Neural progenitor cell (in vitro differentiated cells): ENCODE data around the gene KCTD2. TPM values are rescaled to one million over a fixed set of nuclear protein-coding genes. Genes with fewer than 3 reads are reported as not detected.
"Not testable (repeated sequence)": the region's sequence is repeated elsewhere in the genome, so short reads cannot be mapped to it uniquely, and the experiment has no call there.

Experiments
- DNase-seq: peaks from one replicate; pipeline ENCODE4 v3.0.0-alpha.2; 2016; ENCODE audit warnings: low spot score
- H2AFZ ChIP-seq: fragments of 200-600 bp; sonication (generic); replicated peaks from 2 replicates; pipeline ENCODE4 v1.6.1; 2016; ENCODE audit warnings: antibody characterized with exemption
- H3F3A ChIP-seq: fragments of 200-600 bp; sonication (generic); 2 replicates; pipeline ENCODE4 v1.6.1; 2016; ENCODE audit warnings: antibody characterized with exemption, low read depth
- H3K27ac ChIP-seq: fragments of 200-600 bp; sonication (generic); 2 replicates; pipeline ENCODE4 v1.5.1; 2016; ENCODE audit warnings: mild to moderate bottlenecking
- H3K27me3 ChIP-seq: fragments of 200-600 bp; sonication (generic); 2 replicates; pipeline ENCODE4 v1.6.1; 2016; ENCODE audit warnings: mild to moderate bottlenecking, moderate library complexity
- H3K36me3 ChIP-seq: fragments of 200-600 bp; sonication (generic); 2 replicates; pipeline ENCODE4 v1.5.1; 2016
- H3K4me1 ChIP-seq: fragments of 200-600 bp; sonication (generic); 2 replicates; pipeline ENCODE4 v1.6.1; 2016; ENCODE audit warnings: mixed run types
- H3K4me2 ChIP-seq: fragments of 200-600 bp; sonication (generic); 2 replicates; pipeline ENCODE4 v1.6.1; 2016
- H3K4me3 ChIP-seq: fragments of 200-600 bp; sonication (generic); 2 replicates; pipeline ENCODE4 v1.5.1; 2016
- H3K79me2 ChIP-seq: fragments of 200-600 bp; sonication (generic); 2 replicates; pipeline ENCODE4 v1.6.1; 2016; ENCODE audit warnings: low read depth
- H3K9ac ChIP-seq: fragments of 200-600 bp; sonication (generic); 2 replicates; pipeline ENCODE4 v1.6.1; 2016
- H3K9me3 ChIP-seq: fragments of 200-600 bp; sonication (generic); 2 replicates; pipeline ENCODE4 v1.5.1; 2016; ENCODE audit warnings: low read depth
- H4K20me1 ChIP-seq: fragments of 200-600 bp; sonication (generic); 2 replicates; pipeline ENCODE4 v1.6.1; 2016; ENCODE audit warnings: low read depth
- H3K27ac Mint-ChIP-seq: 3 replicates; pipeline ENCODE4 v1.8.0; 2021; ENCODE audit warnings: mixed read lengths
- H3K27me3 Mint-ChIP-seq: 2 replicates; pipeline ENCODE4 v1.8.0; 2022; ENCODE audit warnings: low read depth, mild to moderate bottlenecking, inconsistent platforms, moderate library complexity, mixed read lengths; ENCODE audit not compliant: insufficient read depth
- H3K36me3 Mint-ChIP-seq: 3 replicates; pipeline ENCODE4 v1.8.0; 2021; ENCODE audit warnings: mixed read lengths
- H3K4me1 Mint-ChIP-seq: 3 replicates; pipeline ENCODE4 v1.8.0; 2021; ENCODE audit warnings: mixed read lengths
- H3K4me3 Mint-ChIP-seq: 3 replicates; pipeline ENCODE4 v1.8.0; 2021; ENCODE audit warnings: mild to moderate bottlenecking, moderate library complexity, mixed read lengths
- H3K9me3 Mint-ChIP-seq: 3 replicates; pipeline ENCODE4 v1.8.0; 2020; ENCODE audit warnings: mixed read lengths
- EZH2 ChIP-seq: fragments of 200-600 bp; sonication (generic); IDR thresholded peaks from 2 replicates; pipeline ENCODE4 v1.6.1; 2017; ENCODE audit warnings: antibody characterized with exemption, mild to moderate bottlenecking, moderate library complexity
- EZH2phosphoT487 ChIP-seq: fragments of 200-600 bp; sonication (generic); IDR thresholded peaks from 2 replicates; pipeline ENCODE4 v1.6.1; 2017; ENCODE audit warnings: antibody characterized with exemption
- total RNA-seq: library from RNA; depleted of rRNA; stranded (reverse); fragments of >200 nt; gene quantifications from 2 replicates; pipeline ENCODE4 v1.2.3, GENCODE V29; 2015; ENCODE audit warnings: low replicate concordance
- TF ChIP-seq, protein P1 (sequence below): fragments of 200-600 bp; sonication (generic); IDR thresholded peaks from 2 replicates; pipeline ENCODE4 v1.5.1; 2017; ENCODE audit warnings: antibody characterized with exemption, mild to moderate bottlenecking

The KCTD2 gene
- total RNA-seq, 1 donor from 2014 or later, result 28.9 TPM

DNA sequence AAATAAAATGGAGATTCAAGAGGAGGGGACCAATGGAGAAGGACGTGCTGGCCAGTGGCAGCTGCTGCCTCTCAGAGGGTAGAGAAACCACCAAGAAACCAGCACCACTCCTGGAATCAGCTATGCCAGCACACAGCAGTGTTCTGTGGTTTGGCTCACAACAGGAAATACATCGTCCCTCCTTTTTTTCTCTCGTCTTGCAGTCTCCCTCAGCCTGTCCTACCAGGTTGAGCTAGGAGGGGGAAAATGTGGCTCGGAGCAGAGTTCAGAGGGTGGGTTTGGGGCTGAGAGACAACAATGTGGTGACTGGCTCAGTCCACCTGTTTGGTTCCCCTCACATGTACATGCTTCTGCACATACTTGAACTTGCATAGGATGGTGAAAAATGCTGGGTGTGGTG is 20.8 kb downstream of the KCTD2 start:
- DNase-seq, result no peak
- H4K20me1 ChIP-seq, result no peaks in the 10 kb centered on the region
- H3K27me3 ChIP-seq, result no peaks in the 10 kb centered on the region
- TF ChIP-seq, protein P1, sequence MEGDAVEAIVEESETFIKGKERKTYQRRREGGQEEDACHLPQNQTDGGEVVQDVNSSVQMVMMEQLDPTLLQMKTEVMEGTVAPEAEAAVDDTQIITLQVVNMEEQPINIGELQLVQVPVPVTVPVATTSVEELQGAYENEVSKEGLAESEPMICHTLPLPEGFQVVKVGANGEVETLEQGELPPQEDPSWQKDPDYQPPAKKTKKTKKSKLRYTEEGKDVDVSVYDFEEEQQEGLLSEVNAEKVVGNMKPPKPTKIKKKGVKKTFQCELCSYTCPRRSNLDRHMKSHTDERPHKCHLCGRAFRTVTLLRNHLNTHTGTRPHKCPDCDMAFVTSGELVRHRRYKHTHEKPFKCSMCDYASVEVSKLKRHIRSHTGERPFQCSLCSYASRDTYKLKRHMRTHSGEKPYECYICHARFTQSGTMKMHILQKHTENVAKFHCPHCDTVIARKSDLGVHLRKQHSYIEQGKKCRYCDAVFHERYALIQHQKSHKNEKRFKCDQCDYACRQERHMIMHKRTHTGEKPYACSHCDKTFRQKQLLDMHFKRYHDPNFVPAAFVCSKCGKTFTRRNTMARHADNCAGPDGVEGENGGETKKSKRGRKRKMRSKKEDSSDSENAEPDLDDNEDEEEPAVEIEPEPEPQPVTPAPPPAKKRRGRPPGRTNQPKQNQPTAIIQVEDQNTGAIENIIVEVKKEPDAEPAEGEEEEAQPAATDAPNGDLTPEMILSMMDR, result no peak
- TF ChIP-seq EZH2 (no peak), EZH2phosphoT487 (no peak)
- H3K4me2 ChIP-seq, result no peak overlapping the region
- H3K4me1 ChIP-seq, result no peaks in the 10 kb centered on the region
- H3K36me3 Mint-ChIP-seq, result peaks cover 13% of the 10 kb centered on the region
- no peaks in the 10 kb centered on the region for H3K9me3 ChIP-seq
- H3K79me2 ChIP-seq, result no peaks in the 10 kb centered on the region
- no peaks in the 10 kb centered on the region for H3K4me1 Mint-ChIP-seq
- no peak overlapping the region for H3K4me3 Mint-ChIP-seq
- no peak overlapping the region for H3K27ac ChIP-seq
- no peaks in the 10 kb centered on the region for H3F3A ChIP-seq
- no peaks in the 10 kb centered on the region for H3K36me3 ChIP-seq
- H2AFZ ChIP-seq, result no peak overlapping the region
- peaks cover 7% of the 10 kb centered on the region for H3K27me3 Mint-ChIP-seq
- no peak overlapping the region for H3K9ac ChIP-seq
- no peak overlapping the region for H3K27ac Mint-ChIP-seq
- H3K9me3 Mint-ChIP-seq, result no peaks in the 10 kb centered on the region
- no peak overlapping the region for H3K4me3 ChIP-seq

DNA sequence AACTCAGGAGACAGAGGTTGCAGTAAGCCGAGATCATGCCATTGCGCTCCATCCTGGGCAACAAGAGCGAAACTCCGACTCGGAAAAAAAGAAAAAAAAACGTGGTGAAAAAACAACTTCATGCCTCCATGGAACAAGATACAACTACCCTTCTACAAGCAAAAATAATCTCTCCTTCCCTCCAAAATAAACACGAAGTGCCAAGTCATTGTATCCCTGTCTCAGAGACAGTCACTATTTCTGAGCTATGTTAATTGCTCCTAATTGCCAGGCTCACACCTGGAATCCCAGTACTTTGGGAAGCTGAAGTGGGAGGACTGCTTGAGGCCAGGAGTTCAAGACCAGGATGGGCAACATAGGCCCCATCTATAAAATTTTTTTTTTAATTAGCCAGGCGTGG is 21.7 kb downstream of the KCTD2 start:
- Mint-ChIP-seq H3K4me1 (no peaks in the 10 kb centered on the region), H3K27me3 (peaks cover 7% of the 10 kb centered on the region), H3K27ac (peak overlapping the region; percentile 8), H3K9me3 (no peaks in the 10 kb centered on the region), H3K36me3 (peaks cover 8% of the 10 kb centered on the region), H3K4me3 (no peak overlapping the region)
- no peaks in the 10 kb centered on the region for H3K4me1 ChIP-seq
- H2AFZ ChIP-seq, result no peak overlapping the region
- no peaks in the 10 kb centered on the region for H3K9me3 ChIP-seq
- H3K79me2 ChIP-seq, result no peaks in the 10 kb centered on the region
- H3F3A ChIP-seq, result no peaks in the 10 kb centered on the region
- H3K27ac ChIP-seq, result no peak overlapping the region
- TF ChIP-seq, protein P1, result no peak
- TF ChIP-seq EZH2, result no peak
- TF ChIP-seq EZH2phosphoT487, result no peak
- DNase-seq, result no peak
- no peaks in the 10 kb centered on the region for H3K27me3 ChIP-seq
- H4K20me1 ChIP-seq, result no peaks in the 10 kb centered on the region
- H3K4me2 ChIP-seq, result no peak overlapping the region
- no peak overlapping the region for H3K9ac ChIP-seq
- no peak overlapping the region for H3K4me3 ChIP-seq
- no peaks in the 10 kb centered on the region for H3K36me3 ChIP-seq

DNA sequence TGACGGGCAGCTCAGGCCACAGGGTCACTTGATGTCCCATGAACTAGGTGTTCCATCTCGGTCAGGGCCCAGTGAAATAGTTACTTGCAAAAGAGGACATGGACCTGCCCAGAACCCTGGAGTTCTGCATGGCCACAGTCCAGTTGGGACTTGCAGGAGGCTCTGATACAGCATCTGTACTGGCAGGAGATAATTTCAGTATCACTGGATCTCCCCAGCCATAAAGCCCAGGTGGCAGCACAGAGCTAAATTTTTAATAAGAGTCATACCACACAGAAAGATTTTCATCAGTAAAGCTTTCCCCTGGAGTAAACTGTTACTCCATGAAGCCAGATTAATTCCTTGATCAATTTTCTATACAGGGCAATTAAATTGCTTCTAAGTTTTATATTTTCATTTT is 22.8 kb downstream of the KCTD2 start:
- Histone ChIP-seq H3F3A (no peaks in the 10 kb centered on the region), H3K36me3 (no peaks in the 10 kb centered on the region), H2AFZ (no peak overlapping the region), H3K4me3 (no peak overlapping the region), H3K27ac (no peak overlapping the region), H3K27me3 (no peaks in the 10 kb centered on the region), H4K20me1 (no peaks in the 10 kb centered on the region), H3K9ac (no peak overlapping the region), H3K79me2 (no peaks in the 10 kb centered on the region), H3K9me3 (no peaks in the 10 kb centered on the region), H3K4me2 (no peak overlapping the region), H3K4me1 (no peaks in the 10 kb centered on the region)
- no peak for DNase-seq
- Mint-ChIP-seq H3K36me3 (no peaks in the 10 kb centered on the region), H3K27me3 (peaks cover 4% of the 10 kb centered on the region), H3K4me1 (no peaks in the 10 kb centered on the region), H3K4me3 (no peak overlapping the region), H3K27ac (peak overlapping the region; percentile 63), H3K9me3 (no peaks in the 10 kb centered on the region)
- TF ChIP-seq EZH2 (no peak), EZH2phosphoT487 (no peak)
- TF ChIP-seq, protein P1, result no peak

DNA sequence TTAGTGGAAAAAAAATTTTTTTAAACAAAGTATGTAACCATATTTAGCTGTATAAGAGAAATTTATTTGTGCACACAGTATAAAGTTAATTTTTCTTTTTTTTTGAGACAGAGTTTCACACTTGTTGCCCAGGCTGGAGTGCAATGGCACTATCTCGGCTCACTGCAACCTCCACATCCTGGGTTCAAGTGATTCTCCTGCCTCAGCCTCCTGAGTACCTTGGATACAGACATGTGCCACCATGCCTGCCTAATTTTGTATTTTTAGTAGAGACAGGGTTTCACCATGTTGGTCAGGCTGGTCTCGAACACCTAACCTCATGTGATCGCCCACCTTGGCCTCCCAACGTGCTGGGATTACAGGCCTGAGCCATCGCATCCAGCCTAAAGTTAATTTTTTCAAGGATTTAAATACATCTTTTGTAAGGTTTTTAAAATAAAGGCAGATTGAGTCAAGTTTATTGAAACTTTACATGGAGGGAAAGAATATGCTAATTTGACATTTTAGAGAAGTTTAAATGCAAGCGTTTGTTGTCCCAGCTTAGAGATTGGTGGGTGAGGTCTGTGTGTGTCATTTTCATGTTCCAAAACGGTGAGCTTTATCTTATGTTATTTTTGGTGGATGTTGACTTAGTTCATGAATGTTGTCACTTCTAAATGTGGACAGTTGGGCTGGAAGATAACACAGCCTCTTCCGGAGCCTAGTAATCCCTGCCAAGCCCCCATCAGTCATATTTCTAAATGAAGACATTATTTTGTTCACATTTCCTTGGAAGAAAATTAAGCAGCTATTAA is 24.6 kb downstream of the KCTD2 start:
- H3K4me1 ChIP-seq, H3K4me3 ChIP-seq, H3K9me3 ChIP-seq, H3K36me3 ChIP-seq, H3K4me1 Mint-ChIP-seq, H3K79me2 ChIP-seq, H3K9ac ChIP-seq, H4K20me1 ChIP-seq, H3K36me3 Mint-ChIP-seq, DNase-seq, H3K4me2 ChIP-seq, H3K27me3 ChIP-seq, H3K27me3 Mint-ChIP-seq, H3K9me3 Mint-ChIP-seq, H3K4me3 Mint-ChIP-seq, H3F3A ChIP-seq, H3K27ac ChIP-seq, H2AFZ ChIP-seq, H3K27ac Mint-ChIP-seq: not testable (repeated sequence)

DNA sequence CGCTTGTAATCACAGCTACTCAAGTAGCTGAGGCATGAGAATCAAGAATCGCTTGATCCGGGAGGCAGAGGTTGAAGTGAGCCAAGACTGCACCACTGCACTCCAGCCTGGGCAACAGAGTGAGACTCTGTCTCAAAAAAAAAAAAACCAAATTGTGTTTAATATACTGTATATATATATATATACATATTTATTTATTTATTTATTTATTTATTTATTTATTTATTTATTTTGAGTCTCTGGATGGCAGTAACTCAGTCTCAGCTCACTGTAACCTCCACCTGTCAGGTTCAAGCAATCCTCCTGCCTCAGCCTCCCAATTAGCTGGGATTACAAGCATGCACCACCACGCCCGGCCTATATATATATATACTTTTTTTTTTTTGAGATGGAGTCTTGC is 25.9 kb downstream of the KCTD2 start:
- not testable (repeated sequence) for H2AFZ ChIP-seq, H3F3A ChIP-seq, H3K4me2 ChIP-seq, H3K4me3 ChIP-seq, DNase-seq, H3K27me3 ChIP-seq, H3K79me2 ChIP-seq, H3K9ac ChIP-seq, H3K4me1 ChIP-seq, H3K9me3 Mint-ChIP-seq, H3K27ac ChIP-seq, H3K9me3 ChIP-seq, H4K20me1 ChIP-seq, H3K4me1 Mint-ChIP-seq, H3K4me3 Mint-ChIP-seq, H3K27me3 Mint-ChIP-seq, H3K27ac Mint-ChIP-seq, H3K36me3 Mint-ChIP-seq, H3K36me3 ChIP-seq
